GM12865 (cell line): ENCODE results near the gene ROBO1.

ENCODE experiments used
- DNase-seq: peaks from one replicate; pipeline ENCODE4 v3.0.0; 2010; ENCODE audit warnings: low read depth
- H3K4me3 ChIP-seq: 2 replicates; pipeline ENCODE4 v1.5.1; 2011; ENCODE audit warnings: mild to moderate bottlenecking, low read depth, low read length, control low read depth
- TF ChIP-seq, protein P1 (sequence below): IDR thresholded peaks from 2 replicates; pipeline ENCODE4 v1.5.1; 2011; ENCODE audit warnings: low read length, control low read depth, low read depth, inconsistent platforms; ENCODE audit not compliant: insufficient read depth; ENCODE audit errors: missing control alignments

Gene ROBO1

GRCh38 chr3:78940626-78941025 is 827.2 kb downstream of the ROBO1 start:
- TF ChIP-seq, protein P1, sequence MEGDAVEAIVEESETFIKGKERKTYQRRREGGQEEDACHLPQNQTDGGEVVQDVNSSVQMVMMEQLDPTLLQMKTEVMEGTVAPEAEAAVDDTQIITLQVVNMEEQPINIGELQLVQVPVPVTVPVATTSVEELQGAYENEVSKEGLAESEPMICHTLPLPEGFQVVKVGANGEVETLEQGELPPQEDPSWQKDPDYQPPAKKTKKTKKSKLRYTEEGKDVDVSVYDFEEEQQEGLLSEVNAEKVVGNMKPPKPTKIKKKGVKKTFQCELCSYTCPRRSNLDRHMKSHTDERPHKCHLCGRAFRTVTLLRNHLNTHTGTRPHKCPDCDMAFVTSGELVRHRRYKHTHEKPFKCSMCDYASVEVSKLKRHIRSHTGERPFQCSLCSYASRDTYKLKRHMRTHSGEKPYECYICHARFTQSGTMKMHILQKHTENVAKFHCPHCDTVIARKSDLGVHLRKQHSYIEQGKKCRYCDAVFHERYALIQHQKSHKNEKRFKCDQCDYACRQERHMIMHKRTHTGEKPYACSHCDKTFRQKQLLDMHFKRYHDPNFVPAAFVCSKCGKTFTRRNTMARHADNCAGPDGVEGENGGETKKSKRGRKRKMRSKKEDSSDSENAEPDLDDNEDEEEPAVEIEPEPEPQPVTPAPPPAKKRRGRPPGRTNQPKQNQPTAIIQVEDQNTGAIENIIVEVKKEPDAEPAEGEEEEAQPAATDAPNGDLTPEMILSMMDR: no peak
- H3K4me3 ChIP-seq: no peak overlapping the region
- DNase-seq: no peak

GRCh38 chr3:78940128-78940527 is 827.7 kb downstream of the ROBO1 start:
- DNase-seq: peak; percentile 27
- TF ChIP-seq, protein P1: no peak
- no peak overlapping the region for H3K4me3 ChIP-seq

- H3K4me3 ChIP-seq: no peak overlapping the region
- TF ChIP-seq, protein P1: no peak
- no peak for DNase-seq
These were observed 830.3 kb downstream of the ROBO1 start for GRCh38 chr3:78937475-78937874.

- TF ChIP-seq, protein P1: no peak
- DNase-seq: no peak
- no peak overlapping the region for H3K4me3 ChIP-seq
These were observed 840.0 kb downstream of the ROBO1 start for GRCh38 chr3:78927759-78928158.

DNA sequence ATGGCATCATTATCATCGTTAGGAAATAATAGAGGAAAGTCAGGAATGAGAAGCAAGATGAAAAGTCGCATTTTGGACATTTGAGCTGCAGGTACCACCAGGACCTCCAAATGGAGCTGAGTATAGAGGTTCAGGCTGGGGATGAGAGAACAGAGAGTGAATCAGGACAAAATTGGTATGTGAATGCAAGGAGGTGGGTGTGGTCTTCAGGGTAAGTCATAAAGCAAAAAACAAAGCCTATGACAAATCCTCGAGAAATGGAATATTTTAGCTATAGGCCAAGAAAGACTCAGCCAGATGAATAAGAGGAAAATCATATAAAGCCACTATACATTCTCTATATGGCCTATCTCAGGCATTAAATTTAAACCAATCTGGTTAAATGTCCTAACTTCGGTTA is 841.3 kb downstream of the ROBO1 start:
- TF ChIP-seq, protein P1: no peak

DNA sequence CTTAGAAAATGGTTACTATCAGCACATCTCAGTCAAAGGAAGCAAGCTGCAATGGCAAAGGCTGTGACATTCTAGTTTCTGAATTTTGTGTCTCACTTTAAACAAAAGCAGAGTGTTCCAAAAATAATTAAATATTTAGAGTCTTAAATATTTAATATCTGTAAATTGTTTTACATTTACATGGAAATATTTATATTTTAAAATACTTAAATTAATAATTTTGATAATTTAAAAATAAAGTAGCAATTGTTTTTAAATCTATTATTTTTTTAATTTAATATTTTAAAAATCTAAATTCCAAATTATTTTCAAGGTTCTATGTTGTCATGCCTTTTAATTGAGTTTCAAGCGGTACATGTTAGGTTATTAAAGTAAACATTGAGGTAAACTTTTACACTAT is 843.1 kb downstream of the ROBO1 start:
- H3K4me3 ChIP-seq: no peak overlapping the region
- no peak for DNase-seq
- TF ChIP-seq, protein P1: no peak

More for the DNA sequence above, 841.3 kb downstream of the ROBO1 start:
- no peak overlapping the region for H3K4me3 ChIP-seq
- no peak for DNase-seq

DNA sequence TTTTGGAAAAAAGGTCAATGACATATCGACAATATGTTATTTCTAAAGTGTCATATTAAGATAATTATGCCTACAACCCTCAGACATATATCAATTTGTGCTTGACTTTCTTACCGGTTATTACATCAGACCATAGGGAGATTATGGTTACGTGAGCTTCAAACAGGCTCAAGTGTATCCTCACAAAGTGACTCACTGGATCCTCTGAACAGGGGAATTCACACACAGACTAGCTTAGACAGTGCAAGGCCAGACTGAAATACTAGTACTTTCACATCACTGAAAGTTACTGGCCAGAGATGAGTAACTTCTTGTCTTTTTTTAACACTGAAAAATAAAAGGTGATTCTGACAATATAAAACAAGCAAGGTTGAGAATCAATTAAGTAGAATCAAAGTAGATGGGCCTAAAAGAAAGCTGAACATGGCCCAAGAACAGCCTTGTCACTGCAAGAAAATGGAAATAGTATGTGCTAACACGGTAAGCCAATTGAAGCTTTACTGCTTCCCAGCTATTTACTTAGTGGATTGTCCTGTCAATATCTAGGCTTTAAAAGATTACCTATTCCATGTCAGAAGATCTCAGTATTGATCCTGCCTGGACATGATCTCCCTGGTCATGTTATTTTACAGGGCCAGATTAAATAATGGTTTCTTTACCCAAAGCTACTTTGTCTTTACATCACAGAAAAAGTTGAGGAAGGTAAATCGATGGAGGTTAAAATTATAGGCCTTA is 848.6 kb downstream of the ROBO1 start:
- DNase-seq: peak; percentile 74
- TF ChIP-seq, protein P1: no peak
- H3K4me3 ChIP-seq: no peak overlapping the region
